HepG2 (cell line): ENCODE results near the gene DIPK1A. TPM values are rescaled to one million over a fixed set of nuclear protein-coding genes. Genes with fewer than 3 reads are reported as not detected.

ENCODE experiments used
- ATAC-seq: fragments of 200-7000 bp; cut with Tn5 transposase; 3 replicates; pipeline ENCODE4 v1.9.1; 2020; ENCODE audit warnings: mild to moderate bottlenecking, moderate library complexity
- BruUV-seq: library from RNA; stranded (reverse); fragments of 400-500 nt; replicated peaks from 2 replicates; lab custom pipeline; 2021; lab: Mats Ljungman, UMichigan
- CTCF ChIA-PET: fragments of 300-600 bp; formaldehyde crosslinking; extraction: SDS; loops from one replicate; lab custom pipeline; 2021; ENCODE audit warnings: low total read pairs, inconsistent platforms, low intra/inter-chr PET ratio; lab: Yijun Ruan, JAX
- POLR2A ChIA-PET: fragments of 350-600 bp; sonication (Branson Sonifier 250); formaldehyde crosslinking; loops from one replicate; lab custom pipeline; 2020; ENCODE audit warnings: antibody characterized with exemption, inconsistent platforms; lab: Yijun Ruan, JAX
- DNase-seq: peaks from one replicate; pipeline ENCODE4 v3.0.0-alpha.2; 2015; ENCODE audit warnings: low spot score
- FAIRE-seq: peaks from 3 replicates; lab custom pipeline; 2011; peaks lifted over from hg19 to GRCh38; lab: Jason Lieb, UNC
- H2AFZ ChIP-seq: one replicate; pipeline ENCODE4 v1.6.1; 2011; ENCODE audit warnings: low read length, inconsistent platforms
- H3K27ac ChIP-seq: fragments of 300-600 bp; 3 replicates; pipeline ENCODE4 v1.8.0; 2011; ENCODE audit warnings: mixed run types, mild to moderate bottlenecking, mixed read lengths, low read length, inconsistent platforms; ENCODE audit not compliant: insufficient read depth; ENCODE audit errors: extremely low read length
- H3K27me3 ChIP-seq, 2 experiments: fragments of 200-600 bp in 1 of 2; 2 replicates in 1 of 2; 3 replicates in 1 of 2; pipeline versions ENCODE4 v1.6.0 to v1.8.0; 2011; ENCODE audit warnings: low read length in 2 of 2, mild to moderate bottlenecking in 2 of 2, moderate library complexity in 2 of 2, inconsistent platforms in 1 of 2; ENCODE audit not compliant: insufficient read depth in 2 of 2, control insufficient read depth in 1 of 2
- H3K36me3 ChIP-seq, 2 experiments: fragments of 200-600 bp in 1 of 2; replicated peaks in 1 of 2; 2 replicates in 1 of 2; 3 replicates in 1 of 2; pipeline versions ENCODE4 v1.5.1 to v1.8.0; 2011; ENCODE audit warnings: low read length in 2 of 2, inconsistent platforms in 1 of 2; ENCODE audit not compliant: insufficient read depth in 2 of 2, control insufficient read depth in 1 of 2
- H3K4me1 ChIP-seq: 2 replicates; pipeline ENCODE4 v1.5.1; 2012; ENCODE audit warnings: low read length, inconsistent platforms; ENCODE audit not compliant: insufficient read depth
- H3K4me2 ChIP-seq: 2 replicates; pipeline ENCODE4 v1.6.0; 2011; ENCODE audit warnings: low read depth, low read length, inconsistent platforms
- H3K4me3 ChIP-seq, 3 experiments: fragments of 200-600 bp in 1 of 3; sonication (generic), shearing (Covaris generic) in 1 of 3; replicated peaks in 1 of 3; 2 replicates each; pipeline ENCODE4 v1.5.1; 2011 to 2016; ENCODE audit warnings: low read length in 3 of 3, inconsistent platforms in 2 of 3, low read depth in 2 of 3, mild to moderate bottlenecking in 2 of 3, control low read depth in 1 of 3, mixed read lengths in 1 of 3; ENCODE audit not compliant: insufficient read depth in 1 of 3
- H3K79me2 ChIP-seq: one replicate; pipeline ENCODE4 v1.6.1; 2011; ENCODE audit warnings: low read length, inconsistent platforms; ENCODE audit not compliant: insufficient read depth
- H3K9ac ChIP-seq: 2 replicates; pipeline ENCODE4 v1.6.0; 2011; ENCODE audit warnings: mild to moderate bottlenecking, low read depth, low read length, inconsistent platforms; ENCODE audit not compliant: insufficient read depth
- H3K9me3 ChIP-seq: 2 replicates; pipeline ENCODE4 v1.5.1; 2012; ENCODE audit warnings: mild to moderate bottlenecking, low read length
- H4K20me1 ChIP-seq: 2 replicates; pipeline ENCODE4 v1.6.0; 2011; ENCODE audit warnings: inconsistent platforms, mild to moderate bottlenecking, low read length, moderate library complexity; ENCODE audit not compliant: insufficient read depth
- EED ChIP-seq: sonication (generic); formaldehyde crosslinking; IDR thresholded peaks from 2 replicates; pipeline ENCODE4 v1.5.0; 2020; ENCODE audit warnings: mild to moderate bottlenecking, missing genetic modification reagents
- FOXK2 ChIP-seq: fragments of 450-650 bp; IDR thresholded peaks from 2 replicates; pipeline ENCODE4 v1.6.1; 2016
- FOXP1 ChIP-seq, 2 experiments: fragments of 450-650 bp in 1 of 2; IDR thresholded peaks; 2 replicates each; pipeline ENCODE4 v1.6.1; 2017 to 2018; ENCODE audit warnings: antibody characterized with exemption in 1 of 2
- GTF3A ChIP-seq: sonication (generic); formaldehyde crosslinking; conservative IDR thresholded peaks from 2 replicates; pipeline ENCODE4 v1.4.0; 2020; ENCODE audit warnings: mild to moderate bottlenecking, missing genetic modification reagents
- NFE2 ChIP-seq: sonication (generic); formaldehyde crosslinking; IDR thresholded peaks from 2 replicates; pipeline ENCODE4 v1.4.0; 2020; ENCODE audit warnings: missing genetic modification reagents
- ZZZ3 ChIP-seq: sonication (generic); formaldehyde crosslinking; IDR thresholded peaks from 2 replicates; pipeline ENCODE4 v1.4.0; 2020; ENCODE audit warnings: missing genetic modification reagents, mild to moderate bottlenecking, borderline replicate concordance
- WGBS: methylation state at CpG from one replicate; pipeline ENCODE4 v1.1.6; 2017; ENCODE audit warnings: low lambda C conversion rate; 5-methylcytosine and 5-hydroxymethylcytosine counted together
- in situ Hi-C: cut with HindIII; loops from 2 replicates; pipeline ENCODE4 v1.10.0; 2017; ENCODE audit warnings: low pct_unique_long_range_greater_than_20kb; ENCODE audit not compliant: extremely low pct_ligation_motif_present
- intact Hi-C: fragments of 100-400 bp; cut with micrococcal nuclease; formaldehyde crosslinking; loops from one replicate; pipeline ENCODE4 v1.10.0; 2022; ENCODE audit not compliant: unreplicated experiment
- polyA plus RNA-seq, 8 experiments: library from polyadenylated mRNA; depleted of rRNA in 3 of 8; stranded (reverse) in 7 of 8; unstranded in 1 of 8; fragments of >200 nt; fragmentation: Illumina TruSeq in 4 of 8; extraction: Trizol in 4 of 8; gene quantifications; 2 replicates each; pipeline versions ENCODE4 v1.2.1 to v1.2.3, GENCODE V29; 2011 to 2016; ENCODE audit warnings: low read depth in 4 of 8, missing spikeins in 1 of 8, mixed read lengths in 1 of 8; ENCODE audit not compliant: insufficient read depth in 1 of 8
- total RNA-seq, 5 experiments: library from RNA; depleted of rRNA; stranded (reverse); fragments of >200 nt; fragmentation: Illumina TruSeq; extraction: Trizol; gene quantifications; 2 replicates each; pipeline ENCODE4 v1.2.3, GENCODE V29; 2016; ENCODE audit warnings: low read depth in 1 of 5
- TF ChIP-seq, protein P1 (sequence below): IDR thresholded peaks from 2 replicates; pipeline ENCODE4 v1.6.1; 2012; ENCODE audit warnings: low read depth, low read length, improper control_type of control experiment
- TF ChIP-seq, protein P2 (sequence below): sonication (generic); formaldehyde crosslinking; conservative IDR thresholded peaks from 2 replicates; pipeline ENCODE4 v1.4.0; 2020; ENCODE audit warnings: mild to moderate bottlenecking, missing genetic modification reagents, moderate library complexity
- TF ChIP-seq, protein P3 (sequence below): sonication (generic); formaldehyde crosslinking; IDR thresholded peaks from 2 replicates; pipeline ENCODE4 v1.5.1; 2020; ENCODE audit warnings: mild to moderate bottlenecking, missing genetic modification reagents, borderline replicate concordance
- TF ChIP-seq, protein P4 (sequence below): sonication (generic); formaldehyde crosslinking; IDR thresholded peaks from 2 replicates; pipeline ENCODE4 v1.5.0; 2020; ENCODE audit warnings: mild to moderate bottlenecking, low read depth, missing genetic modification reagents, borderline replicate concordance

DIPK1A gene
- total and polyA plus RNA-seq, 2 of the 13 experiments (the other 11 are each of a cell fraction or from before 2014, with no cell fraction given) = 8.4 TPM

DNA sequence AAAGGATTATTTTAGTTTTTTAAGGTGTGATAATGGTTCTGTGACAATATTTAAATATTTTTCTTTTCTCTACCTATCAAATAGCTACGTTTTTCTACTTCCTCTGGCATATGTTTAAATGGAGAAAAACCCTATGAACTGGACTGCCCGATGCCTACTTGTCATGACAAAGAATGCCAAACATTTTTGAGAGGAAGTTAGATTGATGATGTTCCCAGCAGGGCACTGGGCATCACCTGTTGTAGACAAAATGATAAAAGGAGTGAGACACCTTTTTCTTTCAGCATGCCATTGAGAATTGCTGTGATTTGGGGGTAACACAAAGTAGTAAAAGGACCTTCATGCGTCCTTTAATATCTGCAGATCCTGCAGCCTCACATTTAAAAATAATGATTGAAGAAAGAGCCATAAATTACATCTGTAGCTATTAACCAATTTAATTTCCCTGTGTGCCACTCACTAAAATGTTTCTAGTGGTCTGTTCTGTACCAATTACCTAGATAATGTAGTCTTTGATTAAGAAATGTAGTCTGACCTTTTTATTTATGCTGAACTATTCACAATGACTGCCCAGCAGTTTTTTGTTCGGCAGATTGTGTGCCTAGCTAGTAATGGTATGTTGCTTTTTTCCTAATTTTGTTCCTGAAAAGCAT is 81.8 kb downstream of the DIPK1A start:
- Histone ChIP-seq H2AFZ (no peak overlapping the region), H3K27ac (no peak overlapping the region), H3K27me3 (no peaks in the 10 kb centered on the region), H3K9ac (no peak overlapping the region), H3K4me3 (no peak overlapping the region), H3K36me3 (no peaks in the 10 kb centered on the region), H4K20me1 (no peaks in the 10 kb centered on the region), H3K4me1 (peaks cover 10% of the 10 kb centered on the region), H3K4me2 (no peak overlapping the region), H3K9me3 (no peaks in the 10 kb centered on the region), H3K79me2 (peaks cover 1% of the 10 kb centered on the region)
- in situ Hi-C loops = no loop called here
- FAIRE-seq (no peak), DNase-seq (no peak), ATAC-seq (no peak)
- POLR2A ChIA-PET = no interaction called here
- TF ChIP-seq ZZZ3 (CRISPR knock-in tag) (no peak), GTF3A (CRISPR knock-in tag) (no peak), EED (CRISPR knock-in tag) (no peak), FOXK2 (no peak), FOXP1 (IDR thresholded peaks at IDR 0.05) (no peak), FOXP1 (CRISPR knock-in tag; IDR thresholded peaks at IDR 0.05) (no peak), NFE2 (CRISPR knock-in tag) (no peak)
- TF ChIP-seq, protein P1, sequence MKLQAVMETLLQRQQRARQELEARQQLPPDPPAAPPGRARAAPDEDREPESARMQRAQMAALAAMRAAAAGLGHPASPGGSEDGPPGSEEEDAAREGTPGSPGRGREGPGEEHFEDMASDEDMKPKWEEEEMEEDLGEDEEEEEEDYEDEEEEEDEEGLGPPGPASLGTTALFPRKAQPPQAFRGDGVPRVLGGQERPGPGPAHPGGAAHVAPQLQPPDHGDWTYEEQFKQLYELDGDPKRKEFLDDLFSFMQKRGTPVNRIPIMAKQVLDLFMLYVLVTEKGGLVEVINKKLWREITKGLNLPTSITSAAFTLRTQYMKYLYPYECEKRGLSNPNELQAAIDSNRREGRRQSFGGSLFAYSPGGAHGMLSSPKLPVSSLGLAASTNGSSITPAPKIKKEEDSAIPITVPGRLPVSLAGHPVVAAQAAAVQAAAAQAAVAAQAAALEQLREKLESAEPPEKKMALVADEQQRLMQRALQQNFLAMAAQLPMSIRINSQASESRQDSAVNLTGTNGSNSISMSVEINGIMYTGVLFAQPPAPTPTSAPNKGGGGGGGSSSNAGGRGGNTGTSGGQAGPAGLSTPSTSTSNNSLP = no peak
- TF ChIP-seq, protein P2, sequence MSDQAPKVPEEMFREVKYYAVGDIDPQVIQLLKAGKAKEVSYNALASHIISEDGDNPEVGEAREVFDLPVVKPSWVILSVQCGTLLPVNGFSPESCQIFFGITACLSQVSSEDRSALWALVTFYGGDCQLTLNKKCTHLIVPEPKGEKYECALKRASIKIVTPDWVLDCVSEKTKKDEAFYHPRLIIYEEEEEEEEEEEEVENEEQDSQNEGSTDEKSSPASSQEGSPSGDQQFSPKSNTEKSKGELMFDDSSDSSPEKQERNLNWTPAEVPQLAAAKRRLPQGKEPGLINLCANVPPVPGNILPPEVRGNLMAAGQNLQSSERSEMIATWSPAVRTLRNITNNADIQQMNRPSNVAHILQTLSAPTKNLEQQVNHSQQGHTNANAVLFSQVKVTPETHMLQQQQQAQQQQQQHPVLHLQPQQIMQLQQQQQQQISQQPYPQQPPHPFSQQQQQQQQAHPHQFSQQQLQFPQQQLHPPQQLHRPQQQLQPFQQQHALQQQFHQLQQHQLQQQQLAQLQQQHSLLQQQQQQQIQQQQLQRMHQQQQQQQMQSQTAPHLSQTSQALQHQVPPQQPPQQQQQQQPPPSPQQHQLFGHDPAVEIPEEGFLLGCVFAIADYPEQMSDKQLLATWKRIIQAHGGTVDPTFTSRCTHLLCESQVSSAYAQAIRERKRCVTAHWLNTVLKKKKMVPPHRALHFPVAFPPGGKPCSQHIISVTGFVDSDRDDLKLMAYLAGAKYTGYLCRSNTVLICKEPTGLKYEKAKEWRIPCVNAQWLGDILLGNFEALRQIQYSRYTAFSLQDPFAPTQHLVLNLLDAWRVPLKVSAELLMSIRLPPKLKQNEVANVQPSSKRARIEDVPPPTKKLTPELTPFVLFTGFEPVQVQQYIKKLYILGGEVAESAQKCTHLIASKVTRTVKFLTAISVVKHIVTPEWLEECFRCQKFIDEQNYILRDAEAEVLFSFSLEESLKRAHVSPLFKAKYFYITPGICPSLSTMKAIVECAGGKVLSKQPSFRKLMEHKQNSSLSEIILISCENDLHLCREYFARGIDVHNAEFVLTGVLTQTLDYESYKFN (CRISPR knock-in tag) = no peak
- TF ChIP-seq, protein P3, sequence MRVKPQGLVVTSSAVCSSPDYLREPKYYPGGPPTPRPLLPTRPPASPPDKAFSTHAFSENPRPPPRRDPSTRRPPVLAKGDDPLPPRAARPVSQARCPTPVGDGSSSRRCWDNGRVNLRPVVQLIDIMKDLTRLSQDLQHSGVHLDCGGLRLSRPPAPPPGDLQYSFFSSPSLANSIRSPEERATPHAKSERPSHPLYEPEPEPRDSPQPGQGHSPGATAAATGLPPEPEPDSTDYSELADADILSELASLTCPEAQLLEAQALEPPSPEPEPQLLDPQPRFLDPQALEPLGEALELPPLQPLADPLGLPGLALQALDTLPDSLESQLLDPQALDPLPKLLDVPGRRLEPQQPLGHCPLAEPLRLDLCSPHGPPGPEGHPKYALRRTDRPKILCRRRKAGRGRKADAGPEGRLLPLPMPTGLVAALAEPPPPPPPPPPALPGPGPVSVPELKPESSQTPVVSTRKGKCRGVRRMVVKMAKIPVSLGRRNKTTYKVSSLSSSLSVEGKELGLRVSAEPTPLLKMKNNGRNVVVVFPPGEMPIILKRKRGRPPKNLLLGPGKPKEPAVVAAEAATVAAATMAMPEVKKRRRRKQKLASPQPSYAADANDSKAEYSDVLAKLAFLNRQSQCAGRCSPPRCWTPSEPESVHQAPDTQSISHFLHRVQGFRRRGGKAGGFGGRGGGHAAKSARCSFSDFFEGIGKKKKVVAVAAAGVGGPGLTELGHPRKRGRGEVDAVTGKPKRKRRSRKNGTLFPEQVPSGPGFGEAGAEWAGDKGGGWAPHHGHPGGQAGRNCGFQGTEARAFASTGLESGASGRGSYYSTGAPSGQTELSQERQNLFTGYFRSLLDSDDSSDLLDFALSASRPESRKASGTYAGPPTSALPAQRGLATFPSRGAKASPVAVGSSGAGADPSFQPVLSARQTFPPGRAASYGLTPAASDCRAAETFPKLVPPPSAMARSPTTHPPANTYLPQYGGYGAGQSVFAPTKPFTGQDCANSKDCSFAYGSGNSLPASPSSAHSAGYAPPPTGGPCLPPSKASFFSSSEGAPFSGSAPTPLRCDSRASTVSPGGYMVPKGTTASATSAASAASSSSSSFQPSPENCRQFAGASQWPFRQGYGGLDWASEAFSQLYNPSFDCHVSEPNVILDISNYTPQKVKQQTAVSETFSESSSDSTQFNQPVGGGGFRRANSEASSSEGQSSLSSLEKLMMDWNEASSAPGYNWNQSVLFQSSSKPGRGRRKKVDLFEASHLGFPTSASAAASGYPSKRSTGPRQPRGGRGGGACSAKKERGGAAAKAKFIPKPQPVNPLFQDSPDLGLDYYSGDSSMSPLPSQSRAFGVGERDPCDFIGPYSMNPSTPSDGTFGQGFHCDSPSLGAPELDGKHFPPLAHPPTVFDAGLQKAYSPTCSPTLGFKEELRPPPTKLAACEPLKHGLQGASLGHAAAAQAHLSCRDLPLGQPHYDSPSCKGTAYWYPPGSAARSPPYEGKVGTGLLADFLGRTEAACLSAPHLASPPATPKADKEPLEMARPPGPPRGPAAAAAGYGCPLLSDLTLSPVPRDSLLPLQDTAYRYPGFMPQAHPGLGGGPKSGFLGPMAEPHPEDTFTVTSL (CRISPR knock-in tag) = no peak
- TF ChIP-seq, protein P4, sequence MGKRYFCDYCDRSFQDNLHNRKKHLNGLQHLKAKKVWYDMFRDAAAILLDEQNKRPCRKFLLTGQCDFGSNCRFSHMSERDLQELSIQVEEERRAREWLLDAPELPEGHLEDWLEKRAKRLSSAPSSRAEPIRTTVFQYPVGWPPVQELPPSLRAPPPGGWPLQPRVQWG (CRISPR knock-in tag) = no peak
- 87% methylated on average over 4 of the region's 4 CpGs for WGBS
- CTCF ChIA-PET = no interaction called here
- intact Hi-C loops = no loop called here
- BruUV-seq = no TSS peak
